Measurements from ENCODE around the gene SSTR3.

The SSTR3 gene

DNA sequence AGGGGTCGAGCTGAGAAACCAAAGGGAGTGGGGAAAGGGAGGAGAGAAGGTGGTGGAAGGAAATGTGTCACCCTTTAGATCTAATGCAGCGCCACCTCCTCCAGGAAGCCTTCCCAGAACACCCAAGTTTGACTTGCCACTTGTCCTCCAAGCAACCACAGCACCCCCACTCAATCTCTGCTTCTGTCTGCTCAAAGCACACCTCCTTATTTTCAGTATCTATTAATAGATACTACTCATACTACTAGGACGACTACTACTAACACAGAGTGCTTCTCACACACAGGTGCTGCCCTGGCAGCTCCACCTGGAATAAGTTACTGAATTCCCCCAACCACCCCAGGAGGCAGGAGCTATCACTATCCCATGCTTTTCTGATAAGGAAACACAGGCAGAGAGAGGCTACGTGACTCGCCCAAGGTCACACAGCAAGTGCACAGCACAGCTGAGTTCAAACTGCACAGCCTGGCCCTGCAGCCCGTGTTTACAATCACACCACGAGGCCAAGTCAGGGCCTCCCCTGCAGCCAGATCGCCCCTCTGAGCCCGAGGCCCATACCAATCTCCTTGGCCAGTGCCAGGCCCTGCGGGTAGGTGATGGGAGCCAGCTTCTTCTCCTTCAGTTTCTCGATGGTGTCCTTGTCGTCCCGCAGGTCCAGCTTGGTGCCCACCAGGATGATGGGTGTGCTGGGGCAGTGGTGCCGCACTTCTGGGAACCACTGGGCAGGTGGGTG is 18.6 kb upstream of the SSTR3 start:
- peak; percentile 1 for DNase-seq
- H3K4me3 Mint-ChIP-seq = no peak overlapping the region
- H3K27me3 Mint-ChIP-seq (ENCODE audit: low read depth, poor library complexity) = peaks cover 19% of the 10 kb centered on the region
- H3K9me3 Mint-ChIP-seq = no peaks in the 10 kb centered on the region
- H3K27ac Mint-ChIP-seq = no peak overlapping the region
- H3K36me3 Mint-ChIP-seq (ENCODE audit: low read depth) = no peaks in the 10 kb centered on the region
- no peak for TF ChIP-seq CTCF (IDR thresholded peaks at IDR 0.05)
- peaks cover 29% of the 10 kb centered on the region for H3K4me1 Mint-ChIP-seq

DNA sequence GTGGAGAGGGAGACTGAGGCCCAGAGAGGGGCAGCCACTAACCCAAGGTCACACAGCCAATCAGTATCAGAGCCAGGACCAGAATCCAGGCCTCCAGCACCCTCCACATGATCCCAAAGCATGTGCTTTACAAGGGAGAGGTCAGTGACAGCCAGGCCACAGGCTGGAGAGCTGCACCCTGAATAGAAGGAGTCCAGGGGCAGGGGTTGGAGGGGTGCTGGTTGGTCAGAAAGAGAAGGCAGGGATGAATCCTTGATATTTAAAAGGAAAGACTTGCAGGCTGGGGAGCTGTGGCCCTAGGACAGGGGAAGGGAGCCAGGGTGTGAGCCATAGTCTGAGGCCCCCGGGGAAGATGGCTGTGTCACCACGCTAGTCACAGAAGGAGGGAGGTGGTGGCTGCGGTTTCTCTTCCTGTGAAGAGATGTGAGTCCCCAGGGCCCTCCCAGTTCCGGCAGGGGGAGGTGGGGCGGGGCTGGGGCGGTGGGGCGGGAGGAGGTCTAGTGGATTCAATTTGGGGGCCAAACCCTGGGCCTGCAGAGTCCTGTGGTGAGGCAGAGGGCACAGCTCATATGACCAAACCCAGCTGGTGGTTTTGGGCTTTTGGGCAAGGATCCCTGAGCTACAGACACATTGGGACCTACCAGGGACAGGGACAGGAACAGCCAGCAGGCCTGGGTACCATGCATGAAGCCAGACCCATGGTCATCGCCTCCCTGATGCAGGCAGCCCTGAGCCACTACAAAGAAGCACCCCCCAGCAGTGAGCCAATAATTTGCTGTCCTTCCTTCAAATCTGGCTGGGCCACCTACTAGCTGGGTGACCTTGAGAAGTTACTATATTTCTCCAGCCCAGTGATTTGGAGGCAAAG is 17.8 kb upstream of the SSTR3 start:
- no peak overlapping the region for H3K27ac Mint-ChIP-seq
- no peak for TF ChIP-seq CTCF (IDR thresholded peaks at IDR 0.05)
- no peaks in the 10 kb centered on the region for H3K9me3 Mint-ChIP-seq
- no peak for DNase-seq
- H3K4me3 Mint-ChIP-seq = no peak overlapping the region
- H3K27me3 Mint-ChIP-seq (ENCODE audit: low read depth, poor library complexity) = peaks cover 22% of the 10 kb centered on the region
- peaks cover 29% of the 10 kb centered on the region for H3K4me1 Mint-ChIP-seq
- no peaks in the 10 kb centered on the region for H3K36me3 Mint-ChIP-seq (ENCODE audit: low read depth)

DNA sequence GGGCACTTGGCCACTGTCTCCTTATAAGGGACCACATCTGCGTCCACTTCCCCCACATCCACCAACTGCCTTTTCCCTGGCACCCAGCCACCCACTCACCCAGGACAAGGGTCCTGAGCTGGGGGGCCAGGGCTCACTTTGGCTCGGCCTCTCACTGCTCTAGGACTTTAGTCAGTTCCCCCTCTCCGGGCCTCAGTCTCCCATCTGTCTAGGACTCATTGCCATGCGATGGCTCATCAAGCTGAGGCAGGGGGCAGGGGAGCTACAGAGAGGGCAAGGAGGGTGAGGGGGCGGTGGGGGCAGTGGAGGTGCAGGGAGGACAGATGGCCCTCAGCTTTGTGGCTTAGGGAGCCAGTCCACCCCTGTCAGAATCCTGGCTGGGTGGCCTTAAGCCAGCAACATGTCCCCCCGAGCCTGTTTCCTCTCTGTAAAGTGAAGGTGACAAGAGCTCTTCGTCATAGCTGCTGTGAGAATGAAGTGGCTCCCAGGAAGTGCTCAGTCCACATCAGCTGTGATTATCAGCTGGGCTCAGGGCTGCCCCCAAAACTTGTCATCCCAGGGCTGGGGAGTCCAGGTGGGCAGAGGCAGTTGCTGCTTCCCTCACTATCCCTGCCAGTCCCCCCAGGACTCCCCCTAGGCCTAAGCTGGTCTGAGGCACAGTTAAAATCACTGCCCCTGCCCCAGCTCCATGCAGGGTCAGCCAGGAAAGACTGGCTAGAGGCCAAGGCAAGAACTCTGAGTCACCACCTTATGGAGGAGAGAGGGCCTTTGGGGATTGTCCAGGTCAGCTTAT is 16.9 kb upstream of the SSTR3 start:
- DNase-seq = no peak
- peaks cover 23% of the 10 kb centered on the region for H3K4me1 Mint-ChIP-seq
- H3K36me3 Mint-ChIP-seq (ENCODE audit: low read depth) = no peaks in the 10 kb centered on the region
- H3K27me3 Mint-ChIP-seq (ENCODE audit: low read depth, poor library complexity) = peaks cover 20% of the 10 kb centered on the region
- no peak overlapping the region for H3K4me3 Mint-ChIP-seq
- no peak overlapping the region for H3K27ac Mint-ChIP-seq
- TF ChIP-seq CTCF (IDR thresholded peaks at IDR 0.05) = no peak
- H3K9me3 Mint-ChIP-seq = peaks cover 3% of the 10 kb centered on the region

GRCh38 chr22:37228106-37229011 is 16.1 kb upstream of the SSTR3 start:
- peak overlapping the region; percentile 57 for H3K27ac Mint-ChIP-seq
- H3K4me1 Mint-ChIP-seq = peaks cover 23% of the 10 kb centered on the region
- H3K4me3 Mint-ChIP-seq = no peak overlapping the region
- TF ChIP-seq CTCF (IDR thresholded peaks at IDR 0.05) = no peak
- peaks cover 3% of the 10 kb centered on the region for H3K9me3 Mint-ChIP-seq
- DNase-seq = no peak
- no peaks in the 10 kb centered on the region for H3K36me3 Mint-ChIP-seq (ENCODE audit: low read depth)
- H3K27me3 Mint-ChIP-seq (ENCODE audit: low read depth, poor library complexity) = peaks cover 23% of the 10 kb centered on the region

DNA sequence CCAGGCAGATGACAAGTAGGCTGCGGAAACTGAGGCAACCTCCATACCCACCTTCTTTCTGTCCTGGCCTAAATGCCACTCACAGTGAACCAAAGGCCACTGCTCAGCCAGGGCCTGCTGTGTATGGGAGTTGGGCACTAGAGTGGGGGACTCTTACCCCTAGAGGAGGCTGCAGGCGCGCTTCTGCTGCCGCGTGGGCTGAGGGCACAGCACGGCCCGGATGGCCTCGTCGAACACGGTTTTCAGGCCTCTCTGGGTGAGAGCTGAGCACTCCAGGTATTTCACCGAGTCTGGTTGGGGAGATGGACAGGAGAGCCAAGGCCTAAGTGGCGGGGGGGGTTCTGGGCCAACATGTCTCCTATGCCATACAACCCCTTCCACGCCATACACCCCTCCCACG is 14.2 kb upstream of the SSTR3 start:
- H3K27me3 Mint-ChIP-seq (ENCODE audit: low read depth, poor library complexity) = peaks cover 20% of the 10 kb centered on the region
- DNase-seq = no peak
- no peak overlapping the region for H3K4me3 Mint-ChIP-seq
- H3K36me3 Mint-ChIP-seq (ENCODE audit: low read depth) = no peaks in the 10 kb centered on the region
- H3K27ac Mint-ChIP-seq = peak overlapping the region; percentile 27
- H3K4me1 Mint-ChIP-seq = peaks cover 23% of the 10 kb centered on the region
- no peak for TF ChIP-seq CTCF (IDR thresholded peaks at IDR 0.05)
- H3K9me3 Mint-ChIP-seq = peaks cover 3% of the 10 kb centered on the region
